GM19239 (cell line): ENCODE measurements around the gene BDH2.

Source experiments
- DNase-seq: peaks from one replicate; pipeline ENCODE4 v3.0.0; 2011; ENCODE audit warnings: low spot score; ENCODE audit not compliant: insufficient read length
- FAIRE-seq: peaks from 2 replicates; lab custom pipeline; 2011; peaks lifted over from hg19 to GRCh38; lab: Jason Lieb, UNC

BDH2 gene

DNA sequence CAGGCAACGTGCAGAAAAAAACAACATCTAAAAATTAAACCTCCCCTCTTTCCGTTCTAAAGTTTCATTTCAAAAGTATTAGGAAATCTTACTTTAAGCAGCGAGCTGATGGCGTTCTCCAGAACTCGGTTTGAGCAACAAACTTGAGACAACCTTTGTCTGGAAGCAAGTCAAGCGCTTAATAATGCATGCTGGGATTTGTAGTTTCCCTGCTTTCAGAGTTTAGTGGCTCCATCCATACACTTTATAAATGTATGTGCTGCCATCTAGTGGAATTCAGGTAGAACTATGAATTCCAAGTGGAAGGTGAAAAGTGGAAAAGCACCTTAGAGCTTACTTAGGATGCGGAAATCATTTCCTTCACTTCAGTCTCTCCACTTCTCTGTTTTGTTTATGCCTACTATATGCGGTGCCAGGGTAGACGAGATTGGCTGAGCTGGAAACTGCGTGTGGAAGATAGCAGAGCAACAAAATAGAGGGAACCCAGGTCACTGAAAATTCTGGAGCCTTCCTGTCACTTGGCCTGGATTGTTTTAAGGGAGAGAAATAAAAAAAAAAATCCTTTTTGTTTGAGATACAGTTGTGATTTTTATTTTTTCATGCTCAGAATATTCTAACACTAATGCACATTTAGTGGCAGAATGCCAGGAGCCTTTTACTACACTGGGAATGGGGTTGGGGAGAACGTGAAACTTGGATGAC, at the start of gene BDH2:
Gene BDH2 (minus strand): TSS at position 144 of the 702 bp plus-strand sequence. CDS start 3,580 bp downstream, outside the sequence.
- peak; percentile 63 for DNase-seq
- peak; percentile 98 for FAIRE-seq

GRCh38 chr4:103144926-103145325, 45.3 kb upstream of the BDH2 start:
- no peak for FAIRE-seq

GRCh38 chr4:103137446-103137827, 37.8 kb upstream of the BDH2 start:
- no peak for DNase-seq
- FAIRE-seq = no peak

More at GRCh38 chr4:103144926-103145325, 45.3 kb upstream of the BDH2 start:
- DNase-seq = no peak

- DNase-seq (no peak), FAIRE-seq (no peak)
Measured at GRCh38 chr4:103136671-103137445, 37.2 kb upstream of the BDH2 start.

DNA sequence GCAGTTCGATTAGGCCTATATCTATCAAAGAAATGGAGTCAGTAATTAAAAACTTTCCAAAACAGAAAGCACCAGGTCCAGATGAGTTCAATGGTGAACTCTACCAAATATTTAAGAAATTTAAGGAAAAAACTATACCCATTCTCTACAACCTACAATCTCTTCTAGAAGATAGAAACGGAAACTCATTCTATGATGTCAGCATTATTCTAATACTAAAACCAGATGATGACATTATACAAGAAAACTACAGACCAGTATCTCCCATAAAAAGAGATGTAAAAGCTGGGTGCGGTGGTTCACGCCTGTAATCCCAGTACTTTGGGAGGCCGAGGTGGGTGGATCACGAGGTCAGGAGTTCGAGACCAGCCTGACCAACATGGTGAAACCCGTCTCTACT, 29.5 kb upstream of the BDH2 start:
- FAIRE-seq (no peak), DNase-seq (no peak)

- FAIRE-seq (no peak), DNase-seq (no peak)
Measured at GRCh38 chr4:103126126-103126525, 26.5 kb upstream of the BDH2 start.

DNA sequence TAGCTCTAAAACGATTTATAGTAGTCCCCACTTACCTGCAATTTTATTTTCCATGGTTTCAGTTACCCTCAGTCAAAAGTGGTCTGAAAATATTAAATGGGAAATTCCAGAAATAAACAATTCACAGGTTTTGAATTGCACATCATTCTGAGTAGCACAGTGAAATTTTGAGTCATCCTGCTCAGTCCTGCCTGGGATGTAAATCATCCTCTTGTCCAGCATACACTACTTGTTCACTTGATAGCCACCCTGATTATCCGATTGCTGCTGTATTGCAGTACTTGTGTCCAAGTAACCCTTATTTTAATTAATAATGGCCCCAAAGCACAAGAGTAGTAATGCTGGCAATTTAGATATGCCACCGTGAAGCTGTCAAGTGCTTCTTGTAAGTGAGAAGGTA, 23.5 kb upstream of the BDH2 start:
- DNase-seq = no peak
- FAIRE-seq = no peak

GRCh38 chr4:103118166-103118565, 18.5 kb upstream of the BDH2 start:
- FAIRE-seq (no peak), DNase-seq (no peak)

DNA sequence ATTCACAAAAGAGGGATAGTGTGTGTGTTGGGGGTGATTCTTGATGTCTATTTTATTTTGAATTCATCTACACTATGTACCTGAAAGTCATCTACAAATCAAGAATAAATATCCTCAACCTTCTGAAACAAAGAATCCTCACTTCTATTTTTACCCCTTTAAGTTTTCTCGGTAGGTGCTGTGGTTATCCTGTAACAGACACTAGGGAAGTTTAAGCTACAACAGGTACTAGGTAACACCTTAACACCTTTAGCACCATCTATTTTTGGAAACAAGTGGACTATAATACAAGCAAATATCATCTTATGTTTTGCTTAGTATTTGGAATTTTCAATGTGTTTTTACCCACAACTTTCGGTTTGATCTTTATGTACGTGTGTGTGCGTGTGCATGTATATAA, 12.0 kb upstream of the BDH2 start:
- FAIRE-seq (no peak), DNase-seq (no peak)

- FAIRE-seq (no peak), DNase-seq (no peak)
Measured at GRCh38 chr4:103108542-103108941, 8.9 kb upstream of the BDH2 start.

DNA sequence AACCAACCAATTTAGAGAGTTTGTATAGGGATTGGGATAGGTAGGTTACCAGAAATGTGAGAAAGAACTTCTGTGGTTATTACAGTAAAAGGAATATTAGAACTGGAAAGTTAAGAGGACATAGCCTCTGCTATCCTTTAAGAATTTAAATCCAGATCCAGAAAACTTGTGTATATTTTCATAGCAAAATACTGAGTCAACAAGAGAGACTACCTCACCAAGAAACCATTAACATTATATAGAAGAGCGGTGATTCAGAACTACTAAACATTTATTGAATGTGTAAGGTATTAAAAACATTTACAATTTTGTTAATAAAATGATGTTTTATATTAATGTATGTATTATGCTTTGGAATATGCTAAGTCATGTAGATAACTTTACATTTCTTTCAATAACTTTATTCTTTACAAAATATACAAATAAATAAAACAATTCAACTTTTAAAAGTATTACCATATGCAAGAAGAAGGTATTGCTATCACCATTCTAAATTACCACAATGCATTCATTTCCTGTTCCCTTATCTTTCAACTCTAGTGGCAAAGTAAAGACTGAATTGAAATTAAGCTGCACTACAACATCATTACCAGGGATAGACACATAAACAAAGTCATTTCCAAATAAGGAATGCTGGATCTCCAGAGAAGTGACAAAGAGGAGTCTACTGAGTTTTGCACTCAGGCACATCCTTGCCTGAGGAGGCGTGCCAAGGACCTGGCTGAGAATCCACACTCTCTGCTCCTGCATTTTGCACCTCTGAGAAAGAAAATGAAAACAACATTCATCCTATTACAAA, 6.1 kb upstream of the BDH2 start:
- DNase-seq = no peak
- FAIRE-seq = no peak

GRCh38 chr4:103104886-103105285, 5.3 kb upstream of the BDH2 start:
- no peak for DNase-seq
- no peak for FAIRE-seq

- DNase-seq (no peak), FAIRE-seq (no peak)
Measured at GRCh38 chr4:103100691-103101090, 1.1 kb upstream of the BDH2 start.

- FAIRE-seq = peak; percentile 40
- no peak for DNase-seq
Measured at GRCh38 chr4:103098756-103099440, 736 bp downstream of the BDH2 start.

GRCh38 chr4:103098341-103098740, 1.3 kb downstream of the BDH2 start:
- DNase-seq (no peak), FAIRE-seq (no peak)

- DNase-seq (no peak), FAIRE-seq (no peak)
Measured at GRCh38 chr4:103097112-103097511, 2.5 kb downstream of the BDH2 start.

DNA sequence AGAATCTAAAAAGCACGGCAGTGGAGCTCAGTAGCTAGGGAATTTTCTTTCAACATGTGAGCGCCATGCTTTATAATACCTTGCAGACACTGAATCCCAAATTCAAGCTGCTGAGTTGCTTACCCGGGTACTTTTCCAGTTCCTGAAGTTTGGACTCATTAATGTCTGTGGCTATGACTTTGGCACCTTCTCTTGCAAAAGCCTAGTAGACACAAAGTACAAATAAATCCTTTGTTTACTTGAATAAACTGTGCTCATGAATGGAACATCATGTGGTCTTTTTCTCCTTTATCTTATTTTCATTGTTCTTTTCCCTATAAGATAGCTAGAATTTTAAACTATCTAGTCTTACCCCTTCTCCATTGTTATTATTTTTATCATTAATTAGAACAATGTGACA, 4.6 kb downstream of the BDH2 start:
- FAIRE-seq = no peak

GRCh38 chr4:103092245-103092644, 7.4 kb downstream of the BDH2 start:
- FAIRE-seq = peak; percentile 88
- no peak for DNase-seq

More for the DNA sequence above, 4.6 kb downstream of the BDH2 start:
- no peak for DNase-seq

GRCh38 chr4:103091601-103092223, 7.9 kb downstream of the BDH2 start:
- DNase-seq (no peak), FAIRE-seq (peak; percentile 95)

DNA sequence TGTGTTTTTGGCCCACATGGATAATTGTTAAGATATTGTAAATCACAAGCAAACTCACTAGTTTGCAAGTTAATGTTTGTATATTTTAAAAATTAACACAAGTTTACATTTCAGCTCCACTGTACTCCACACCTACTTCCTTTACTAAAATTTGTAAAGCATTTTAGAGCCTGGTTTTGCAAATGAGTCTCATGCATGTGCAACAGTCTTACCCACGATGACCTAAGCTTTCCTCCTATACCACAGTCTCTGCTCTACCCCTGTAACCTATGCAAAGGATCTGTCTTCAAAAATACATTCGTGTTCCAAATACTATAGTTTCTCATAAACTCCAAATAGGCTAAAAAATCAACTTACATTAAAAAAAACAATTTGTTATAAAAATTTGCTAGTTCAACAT, 10.2 kb downstream of the BDH2 start:
- FAIRE-seq = no peak
- DNase-seq = no peak
